NCI-H2081 (cell line): ENCODE data around the gene PKN3.

Experiments used
- DNase-seq, 2 experiments: peaks; one replicate each; lab custom pipeline; 2025; lab: John Stamatoyannopoulos, UW

The PKN3 gene

GRCh38 chr9:128742401-128742800, 40.1 kb downstream of the PKN3 start:
- no peak for DNase-seq

DNA sequence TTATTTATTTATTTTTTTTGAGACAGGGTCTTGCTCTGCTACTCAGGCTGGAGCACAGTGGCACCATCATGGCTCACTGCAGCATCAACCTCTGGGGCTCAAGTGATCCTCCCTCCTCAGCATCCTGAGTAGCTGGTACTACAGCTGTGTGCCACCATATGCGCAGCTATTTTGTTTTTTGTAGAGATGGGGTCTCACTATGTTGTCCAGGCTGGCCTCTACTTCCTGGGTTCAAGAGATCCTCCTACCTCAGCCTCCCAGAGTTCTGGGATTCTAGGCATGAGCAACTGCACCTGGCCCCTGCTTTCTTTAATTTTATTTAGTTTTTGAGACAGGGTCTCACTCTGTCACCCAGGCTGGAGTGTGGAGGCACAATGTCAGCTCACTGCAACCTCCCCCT, 41.1 kb downstream of the PKN3 start:
- DNase-seq = no peak

DNA sequence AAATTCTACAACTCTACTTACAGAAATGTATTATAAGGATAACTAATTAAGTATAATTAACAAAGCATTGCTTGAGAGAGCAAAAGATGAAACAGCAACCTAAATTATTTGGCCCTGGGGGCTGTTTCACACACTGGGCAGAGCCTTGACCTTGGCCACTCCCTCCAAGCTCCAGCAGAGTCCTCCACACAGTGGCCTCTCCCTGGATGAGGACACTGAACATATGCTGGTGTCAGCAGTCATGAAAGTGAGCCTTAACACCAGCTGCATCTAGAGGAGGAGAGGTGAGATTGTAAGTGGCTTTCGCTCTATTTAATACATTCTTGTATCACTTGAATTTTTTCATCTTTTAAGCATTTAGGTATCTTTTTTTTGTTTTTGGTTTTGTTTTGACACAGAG, 44.9 kb downstream of the PKN3 start:
- no peak for DNase-seq

DNA sequence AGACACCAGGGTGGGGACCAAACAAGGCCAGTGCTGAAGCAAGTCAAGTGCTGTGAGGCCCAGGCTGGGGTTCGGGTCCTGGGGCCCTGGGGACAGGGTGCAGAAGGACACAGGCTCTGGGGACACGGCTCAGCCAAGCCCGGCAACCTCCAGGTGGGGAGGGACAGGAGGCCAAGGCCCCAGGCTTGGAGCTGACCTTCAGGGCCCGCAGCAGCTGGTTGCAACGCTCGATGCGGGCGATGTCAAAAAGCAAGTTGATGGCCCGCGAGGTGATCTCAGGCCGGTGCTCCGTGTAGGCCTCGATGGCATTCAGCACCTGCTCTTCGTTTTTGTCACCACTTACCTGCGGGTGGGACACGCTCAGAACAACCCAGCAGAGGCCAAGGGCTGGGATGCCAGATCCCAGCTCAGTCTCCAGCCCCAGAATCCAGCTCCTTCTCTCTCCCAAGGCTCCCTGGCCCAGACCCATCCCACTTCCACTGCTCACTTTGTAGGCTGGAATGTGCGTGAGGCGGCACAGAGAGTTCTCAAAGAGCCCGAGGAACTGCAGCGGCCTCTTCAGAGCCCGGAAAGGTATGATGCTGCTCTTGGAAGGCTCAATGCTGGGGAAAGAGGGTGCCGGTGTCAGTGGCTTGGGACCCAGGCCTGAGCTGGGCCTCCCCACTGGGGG, 48.8 kb downstream of the PKN3 start:
- DNase-seq = no peak

- DNase-seq = no peak
Observed at GRCh38 chr9:128753627-128754026, 51.3 kb downstream of the PKN3 start.

GRCh38 chr9:128757602-128758001, 55.3 kb downstream of the PKN3 start:
- no peak for DNase-seq

GRCh38 chr9:128762671-128763449, 60.6 kb downstream of the PKN3 start:
- no peak for DNase-seq

GRCh38 chr9:128764361-128764760, 62.1 kb downstream of the PKN3 start:
- DNase-seq = no peak

- no peak for DNase-seq
Observed at GRCh38 chr9:128765499-128765898, 63.2 kb downstream of the PKN3 start.

DNA sequence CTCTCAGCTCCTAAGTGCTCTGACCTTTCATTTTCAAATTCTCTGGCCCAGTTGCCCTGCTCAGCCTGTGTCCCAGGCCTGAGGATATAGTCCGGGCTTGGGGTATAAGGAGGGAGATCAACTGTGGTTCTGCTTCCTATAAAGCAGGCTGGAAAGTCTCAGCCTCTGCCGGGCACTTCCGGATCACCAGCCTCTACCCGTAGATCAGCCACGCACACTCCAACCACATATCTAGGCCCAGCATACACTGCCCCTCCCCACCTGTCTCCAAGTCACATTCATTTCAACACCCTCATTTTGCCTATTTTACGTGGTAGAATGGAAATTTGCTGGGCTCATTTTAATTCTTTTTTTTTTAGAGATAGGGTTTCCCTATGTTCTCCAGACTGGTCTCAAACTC, 66.3 kb downstream of the PKN3 start:
- no peak for DNase-seq
